B cell (primary cell): Measurements from ENCODE around the gene ROR2.

Source experiments
- CTCF ChIP-seq: fragments of 200-600 bp; IDR thresholded peaks from one replicate; pipeline ENCODE4 v1.8.0; 2022; ENCODE audit warnings: antibody characterized with exemption, mild to moderate bottlenecking
- EZH2 ChIP-seq: IDR thresholded peaks from 2 replicates; pipeline ENCODE4 v1.6.1; 2012; ENCODE audit warnings: borderline replicate concordance, low read depth, mild to moderate bottlenecking, moderate library complexity, low read length; ENCODE audit not compliant: insufficient read depth, poor library complexity, severe bottlenecking

GRCh38 chr9:91966503-91966902 lies 16.5 kb upstream of the ROR2 start:
- TF ChIP-seq CTCF = no peak
- TF ChIP-seq EZH2 = no peak
